Epithelial cell of esophagus (primary cell): Measurements from ENCODE around the gene ITSN2.
"Not testable (repeated sequence)": the region's sequence is repeated elsewhere in the genome, so short reads cannot be mapped to it uniquely, and the experiment has no call there.

ENCODE experiments used
- DNase-seq: peaks from one replicate; pipeline ENCODE4 v3.0.0; 2010; ENCODE audit warnings: low read depth
- H3K4me3 ChIP-seq: 2 replicates; pipeline ENCODE4 v1.5.1; 2011; ENCODE audit warnings: mild to moderate bottlenecking, low read length, control low read depth
- TF ChIP-seq, protein P1 (sequence below): IDR thresholded peaks from 2 replicates; pipeline ENCODE4 v1.5.1; 2011; ENCODE audit warnings: low read depth, mild to moderate bottlenecking, low read length, control low read depth, inconsistent platforms; ENCODE audit not compliant: insufficient read depth; ENCODE audit errors: missing control alignments

The ITSN2 gene

DNA sequence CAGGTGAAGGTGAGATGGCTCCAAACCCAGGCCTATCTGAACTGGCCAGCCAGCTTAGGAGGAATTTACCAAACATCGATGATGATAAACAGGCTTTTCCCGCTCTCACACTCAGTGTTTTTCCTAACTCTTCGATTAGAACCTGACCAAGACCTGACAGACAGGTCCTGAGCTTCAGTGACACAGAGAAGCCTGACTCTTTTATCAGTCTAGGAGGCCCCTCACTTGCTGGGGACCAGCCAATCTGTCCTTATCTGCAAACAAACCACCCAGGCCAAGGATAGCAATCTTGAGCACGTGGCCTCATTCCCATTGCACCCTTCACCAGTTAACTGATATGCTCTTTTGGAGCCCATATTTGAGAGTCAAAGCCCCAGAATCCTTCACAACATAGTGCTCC lies 1.9 kb upstream of the ITSN2 start:
- peak; percentile 73 for DNase-seq
- H3K4me3 ChIP-seq, result no peak overlapping the region
- TF ChIP-seq, protein P1, sequence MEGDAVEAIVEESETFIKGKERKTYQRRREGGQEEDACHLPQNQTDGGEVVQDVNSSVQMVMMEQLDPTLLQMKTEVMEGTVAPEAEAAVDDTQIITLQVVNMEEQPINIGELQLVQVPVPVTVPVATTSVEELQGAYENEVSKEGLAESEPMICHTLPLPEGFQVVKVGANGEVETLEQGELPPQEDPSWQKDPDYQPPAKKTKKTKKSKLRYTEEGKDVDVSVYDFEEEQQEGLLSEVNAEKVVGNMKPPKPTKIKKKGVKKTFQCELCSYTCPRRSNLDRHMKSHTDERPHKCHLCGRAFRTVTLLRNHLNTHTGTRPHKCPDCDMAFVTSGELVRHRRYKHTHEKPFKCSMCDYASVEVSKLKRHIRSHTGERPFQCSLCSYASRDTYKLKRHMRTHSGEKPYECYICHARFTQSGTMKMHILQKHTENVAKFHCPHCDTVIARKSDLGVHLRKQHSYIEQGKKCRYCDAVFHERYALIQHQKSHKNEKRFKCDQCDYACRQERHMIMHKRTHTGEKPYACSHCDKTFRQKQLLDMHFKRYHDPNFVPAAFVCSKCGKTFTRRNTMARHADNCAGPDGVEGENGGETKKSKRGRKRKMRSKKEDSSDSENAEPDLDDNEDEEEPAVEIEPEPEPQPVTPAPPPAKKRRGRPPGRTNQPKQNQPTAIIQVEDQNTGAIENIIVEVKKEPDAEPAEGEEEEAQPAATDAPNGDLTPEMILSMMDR, result no peak

DNA sequence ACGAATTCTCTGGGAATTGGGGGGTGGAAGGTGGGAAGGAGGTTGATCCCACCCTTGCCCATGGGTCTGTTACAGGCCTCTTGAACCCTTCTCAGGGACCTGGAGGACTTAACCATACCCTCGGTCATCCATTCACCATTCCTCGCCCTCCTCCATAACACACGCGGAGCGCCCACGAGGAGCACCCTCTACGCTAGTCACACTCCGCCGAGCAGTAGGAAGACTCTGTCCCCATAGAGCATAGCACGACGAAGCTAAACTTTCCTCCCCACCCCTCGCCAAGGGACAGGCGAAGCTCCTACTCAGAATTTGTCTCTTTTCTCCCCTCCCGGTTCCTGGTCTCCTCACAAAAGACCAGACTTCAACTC lies 611 bp upstream of the ITSN2 start:
- no peak for DNase-seq
- peak overlapping the region; percentile 74 for H3K4me3 ChIP-seq
- TF ChIP-seq, protein P1, result no peak

DNA sequence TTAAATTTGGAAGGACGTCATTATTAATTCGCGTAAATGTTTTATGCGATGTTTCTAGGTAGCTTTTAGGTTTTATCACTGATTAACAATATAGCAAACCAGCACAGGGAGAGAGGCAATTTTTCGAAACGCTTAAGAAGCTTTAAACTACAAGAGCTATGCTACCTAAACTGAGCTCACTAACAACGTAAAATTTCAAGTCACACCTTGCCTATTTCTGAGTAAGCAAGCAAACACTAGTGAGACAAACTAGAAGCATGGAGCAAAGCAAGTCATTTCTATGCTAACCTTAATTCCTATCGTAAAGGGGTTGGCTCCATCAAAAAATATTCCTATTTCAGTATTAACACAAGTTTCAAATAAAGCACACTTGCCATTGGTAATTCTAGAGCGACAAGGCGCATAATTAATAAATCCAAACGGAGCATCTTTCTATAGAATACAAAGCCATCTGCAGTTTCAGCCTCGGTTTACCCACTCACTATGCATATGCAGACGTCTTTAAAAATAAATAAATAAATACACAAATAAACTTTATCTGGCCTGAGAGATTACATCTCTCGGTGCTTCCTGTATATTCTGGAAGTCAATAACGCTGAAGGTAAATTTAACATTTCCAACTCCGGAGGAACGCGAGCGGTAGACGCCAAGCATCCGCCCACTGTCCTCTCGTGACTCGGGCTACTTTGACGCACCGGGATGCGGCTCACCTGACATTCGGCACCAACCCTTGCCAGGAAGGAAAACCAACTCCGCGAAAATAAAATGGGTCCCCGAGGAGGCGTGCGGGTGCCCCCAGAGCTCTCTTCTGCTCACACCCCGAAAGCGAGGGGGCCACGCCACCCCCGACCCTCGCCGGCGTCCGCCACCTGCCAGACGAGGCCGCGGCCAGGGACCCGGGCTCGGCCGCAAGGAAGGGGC lies 947 bp downstream of the ITSN2 start:
- TF ChIP-seq, protein P1, result no peak
- DNase-seq, result peak; percentile 51
- H3K4me3 ChIP-seq, result peak overlapping the region; percentile 74

DNA sequence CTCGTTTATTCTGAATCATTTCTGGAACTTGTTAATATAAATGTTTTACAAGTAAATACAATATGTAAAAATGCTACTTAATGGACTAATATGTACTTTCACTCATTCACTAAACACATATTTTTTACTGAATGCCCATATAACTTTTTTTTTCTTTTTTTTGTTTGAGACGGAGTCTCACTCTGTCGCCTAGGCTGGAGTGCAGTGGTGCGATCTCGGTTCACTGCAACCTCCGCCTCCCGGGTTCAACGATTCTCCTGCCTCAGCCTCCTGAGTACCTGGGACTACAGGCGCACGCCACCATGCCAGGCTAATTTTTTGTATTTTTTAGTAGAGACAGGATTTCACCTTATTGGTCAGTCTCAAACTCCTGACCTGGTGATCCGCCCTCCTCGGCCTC lies 2.6 kb downstream of the ITSN2 start:
- not testable (repeated sequence) for H3K4me3 ChIP-seq, DNase-seq

DNA sequence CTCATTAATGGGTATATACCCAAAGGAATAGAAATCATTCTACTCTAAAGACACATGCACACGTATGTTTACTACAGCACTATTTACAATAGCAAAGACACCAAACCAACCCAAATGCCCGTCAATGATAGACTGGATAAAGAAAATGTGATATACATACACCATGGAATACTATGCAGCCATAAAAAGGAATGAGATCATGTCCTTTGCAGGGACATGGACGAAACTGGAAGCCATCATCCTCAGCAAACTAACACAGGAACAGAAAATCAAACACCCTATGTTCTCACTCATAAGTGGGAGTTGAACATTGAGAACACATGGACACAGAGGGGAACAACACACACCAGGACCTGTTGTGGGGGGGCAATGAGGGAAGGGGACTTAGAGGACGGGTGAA lies 3.2 kb downstream of the ITSN2 start:
- DNase-seq, H3K4me3 ChIP-seq: not testable (repeated sequence)

DNA sequence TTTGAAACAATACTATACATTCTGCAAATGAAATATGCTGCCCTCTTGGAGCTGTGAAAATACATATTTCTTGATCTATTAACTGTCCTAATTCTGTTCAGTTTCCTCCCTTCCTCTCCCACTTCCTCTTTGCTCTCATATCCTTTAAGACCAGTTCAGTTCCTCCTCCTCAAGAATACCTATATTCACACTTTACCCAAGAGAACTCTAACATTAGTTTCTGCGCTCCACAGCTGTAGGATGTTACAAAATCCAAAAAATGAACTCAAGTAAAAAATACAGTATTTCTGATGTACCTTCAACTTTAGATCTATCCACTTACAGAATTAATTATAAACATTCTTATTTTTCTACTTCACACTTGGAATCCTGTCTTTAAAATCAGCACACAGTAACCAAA lies 5.4 kb downstream of the ITSN2 start:
- TF ChIP-seq, protein P1, result no peak
- H3K4me3 ChIP-seq, result no peak overlapping the region
- no peak for DNase-seq

DNA sequence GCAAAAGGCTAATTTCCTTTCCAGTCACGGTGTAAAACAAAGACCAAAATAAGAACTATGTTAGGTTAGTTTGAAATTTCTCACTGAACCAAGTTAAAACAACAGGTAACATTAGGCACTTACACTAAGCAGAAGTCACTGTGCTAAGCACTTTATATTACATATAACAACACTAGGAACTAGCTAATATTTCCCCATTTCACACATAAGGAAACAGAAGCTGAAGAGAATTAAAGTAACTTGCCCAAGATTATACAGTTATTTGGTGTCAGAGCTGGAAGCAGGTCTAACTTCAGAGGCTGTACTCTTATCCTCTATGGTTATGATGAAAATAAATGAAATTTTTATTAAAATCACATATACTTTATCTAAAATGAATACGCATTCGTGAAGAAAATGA lies 5.9 kb downstream of the ITSN2 start:
- DNase-seq, result no peak
- no peak overlapping the region for H3K4me3 ChIP-seq
- TF ChIP-seq, protein P1, result no peak

DNA sequence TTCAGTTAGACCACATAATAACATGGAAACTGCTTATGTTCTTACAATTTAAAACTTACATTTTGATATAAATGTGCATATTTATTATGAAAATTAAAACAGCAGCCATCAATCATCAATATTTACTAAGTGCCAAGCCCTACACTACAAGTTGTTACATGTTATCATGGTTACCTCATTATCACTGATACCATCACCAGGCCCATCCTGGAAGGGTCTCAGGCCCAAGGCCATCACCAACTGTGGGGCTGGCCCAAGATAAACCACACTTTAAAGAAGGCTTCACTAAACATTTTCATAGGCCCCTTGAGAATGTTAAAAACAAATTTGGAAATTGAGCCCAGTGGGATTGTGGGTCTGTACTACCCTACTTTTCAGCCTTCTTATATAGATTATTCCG lies 6.4 kb downstream of the ITSN2 start:
- no peak for DNase-seq
- TF ChIP-seq, protein P1, result no peak
- no peak overlapping the region for H3K4me3 ChIP-seq
